Measurements from ENCODE around the gene PRKAB2.

GRCh38 chr1:147117109-147117508 lies 55.2 kb downstream of the PRKAB2 start:
- TF ChIP-seq, protein P1, sequence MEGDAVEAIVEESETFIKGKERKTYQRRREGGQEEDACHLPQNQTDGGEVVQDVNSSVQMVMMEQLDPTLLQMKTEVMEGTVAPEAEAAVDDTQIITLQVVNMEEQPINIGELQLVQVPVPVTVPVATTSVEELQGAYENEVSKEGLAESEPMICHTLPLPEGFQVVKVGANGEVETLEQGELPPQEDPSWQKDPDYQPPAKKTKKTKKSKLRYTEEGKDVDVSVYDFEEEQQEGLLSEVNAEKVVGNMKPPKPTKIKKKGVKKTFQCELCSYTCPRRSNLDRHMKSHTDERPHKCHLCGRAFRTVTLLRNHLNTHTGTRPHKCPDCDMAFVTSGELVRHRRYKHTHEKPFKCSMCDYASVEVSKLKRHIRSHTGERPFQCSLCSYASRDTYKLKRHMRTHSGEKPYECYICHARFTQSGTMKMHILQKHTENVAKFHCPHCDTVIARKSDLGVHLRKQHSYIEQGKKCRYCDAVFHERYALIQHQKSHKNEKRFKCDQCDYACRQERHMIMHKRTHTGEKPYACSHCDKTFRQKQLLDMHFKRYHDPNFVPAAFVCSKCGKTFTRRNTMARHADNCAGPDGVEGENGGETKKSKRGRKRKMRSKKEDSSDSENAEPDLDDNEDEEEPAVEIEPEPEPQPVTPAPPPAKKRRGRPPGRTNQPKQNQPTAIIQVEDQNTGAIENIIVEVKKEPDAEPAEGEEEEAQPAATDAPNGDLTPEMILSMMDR (IDR thresholded peaks at IDR 0.05), result no peak
- no peak for TF ChIP-seq EZH2 (IDR thresholded peaks at IDR 0.05; ENCODE audit: borderline replicate concordance, insufficient read depth, low read depth, low read length, poor library complexity, severe bottlenecking)
